RWPE1 (cell line): ENCODE data around the gene ABI1.

Experiments
- CTCF ChIA-PET: fragments of 350-600 bp; sonication (Branson Sonifier 250); formaldehyde crosslinking; extraction: SDS; loops from one replicate; lab custom pipeline; 2021; lab: Yijun Ruan, JAX
- POLR2A ChIA-PET: fragments of 400-600 bp; formaldehyde crosslinking; extraction: SDS; loops from one replicate; lab custom pipeline; 2020; ENCODE audit warnings: antibody characterized with exemption; ENCODE audit not compliant: low non-redundant PET; lab: Yijun Ruan, JAX
- DNase-seq: peaks from one replicate; pipeline ENCODE4 v3.0.0; 2012; ENCODE audit warnings: low spot score
- H3K27ac ChIP-seq: fragments of 450-650 bp; 2 replicates; pipeline ENCODE4 v1.5.1; 2017
- CTCF ChIP-seq: fragments of 450-650 bp; conservative IDR thresholded peaks from 2 replicates; pipeline ENCODE4 v1.5.1; 2017; ENCODE audit warnings: low read depth, mild to moderate bottlenecking

Gene ABI1

GRCh38 chr10:26779176-26779860, 81.4 kb downstream of the ABI1 start:
- CTCF ChIA-PET = no interaction called here
- TF ChIP-seq CTCF = no peak
- H3K27ac ChIP-seq = no peak overlapping the region
- POLR2A ChIA-PET = no interaction called here
- DNase-seq = no peak

GRCh38 chr10:26777686-26778085, 83.1 kb downstream of the ABI1 start:
- no peak for TF ChIP-seq CTCF
- CTCF ChIA-PET = no interaction called here
- POLR2A ChIA-PET = no interaction called here
- no peak overlapping the region for H3K27ac ChIP-seq
- no peak for DNase-seq

- peak; percentile 31 for DNase-seq
- POLR2A ChIA-PET = no interaction called here
- CTCF ChIA-PET = interaction anchor here (0.7 kb wide), 1 partner anchor 70 kb away, joined by 6 read pairs; no protein-coding TSS in a partner anchor
- no peak overlapping the region for H3K27ac ChIP-seq
- TF ChIP-seq CTCF = no peak
Observed at GRCh38 chr10:26776258-26776657, 84.5 kb downstream of the ABI1 start.

GRCh38 chr10:26773633-26774032, 87.1 kb downstream of the ABI1 start:
- POLR2A ChIA-PET = no interaction called here
- CTCF ChIA-PET = no interaction called here
- no peak overlapping the region for H3K27ac ChIP-seq

GRCh38 chr10:26770069-26770468, 90.7 kb downstream of the ABI1 start:
- TF ChIP-seq CTCF = no peak
- H3K27ac ChIP-seq = no peak overlapping the region
- DNase-seq = no peak
- ChIA-PET POLR2A (no interaction called here), CTCF (no interaction called here)

More at GRCh38 chr10:26773633-26774032, 87.1 kb downstream of the ABI1 start:
- DNase-seq = no peak
- TF ChIP-seq CTCF = no peak

- DNase-seq = no peak
- no peak overlapping the region for H3K27ac ChIP-seq
- CTCF ChIA-PET = no interaction called here
- TF ChIP-seq CTCF = no peak
- POLR2A ChIA-PET = interaction anchor here (0.6 kb wide), 1 partner anchor 285 kb away, joined by 3 read pairs; no protein-coding TSS in a partner anchor
Observed at GRCh38 chr10:26765549-26765948, 95.2 kb downstream of the ABI1 start.
